Panc1 (cell line): ENCODE measurements around the gene CBLN1. TPM values are rescaled to one million over a fixed set of nuclear protein-coding genes. Genes with fewer than 3 reads are reported as not detected.

ENCODE experiments used
- ATAC-seq: fragments of 200-7000 bp; cut with Tn5 transposase; 2 replicates; pipeline ENCODE4 v1.9.1; 2020; ENCODE audit warnings: mild to moderate bottlenecking, moderate library complexity
- BruUV-seq: library from RNA; stranded (reverse); fragments of 400-500 nt; replicated peaks from 2 replicates; lab custom pipeline; 2021; lab: Mats Ljungman, UMichigan
- CTCF ChIA-PET: fragments of 300-600 bp; sonication (Branson Sonifier 250); formaldehyde crosslinking; loops from one replicate; lab custom pipeline; 2022; ENCODE audit warnings: antibody characterized with exemption; lab: Charles Lee
- POLR2A ChIA-PET: fragments of 300-600 bp; sonication (Branson Sonifier 250); formaldehyde crosslinking; loops from one replicate; lab custom pipeline; 2022; ENCODE audit warnings: antibody characterized with exemption; lab: Charles Lee
- DNase-seq: peaks from one replicate; pipeline ENCODE4 v3.0.0-alpha.2; 2010; ENCODE audit warnings: low read depth, low spot score
- H3K27ac ChIP-seq: 2 replicates; pipeline ENCODE4 v1.5.1; 2011; ENCODE audit warnings: mild to moderate bottlenecking, low read length, inconsistent platforms
- H3K27me3 ChIP-seq: fragments of 200-500 bp; sonication (Bioruptor generic); 2 replicates; pipeline ENCODE4 v1.6.0; 2014; ENCODE audit warnings: low read length, inconsistent platforms; ENCODE audit not compliant: control insufficient read depth, insufficient read depth
- H3K36me3 ChIP-seq: fragments of 200-500 bp; sonication (Bioruptor generic); 2 replicates; pipeline ENCODE4 v1.5.1; 2014; ENCODE audit warnings: inconsistent platforms, mild to moderate bottlenecking, low read length, moderate library complexity; ENCODE audit not compliant: control insufficient read depth, insufficient read depth
- H3K4me1 ChIP-seq: 2 replicates; pipeline ENCODE4 v1.5.1; 2011; ENCODE audit warnings: inconsistent platforms, mild to moderate bottlenecking, low read length, moderate library complexity; ENCODE audit not compliant: control insufficient read depth, insufficient read depth
- H3K4me3 ChIP-seq, 2 experiments: 2 replicates each; pipeline ENCODE4 v1.5.1; 2011 to 2012; ENCODE audit warnings: low read depth in 2 of 2, low read length in 2 of 2, mild to moderate bottlenecking in 2 of 2, inconsistent platforms in 1 of 2, moderate library complexity in 1 of 2
- H3K9me3 ChIP-seq: fragments of 200-500 bp; sonication (Bioruptor generic); 2 replicates; pipeline ENCODE4 v1.5.1; 2014; ENCODE audit warnings: low read depth, mild to moderate bottlenecking, inconsistent platforms, low read length, moderate library complexity; ENCODE audit not compliant: control insufficient read depth, insufficient read depth
- POLR2AphosphoS5 ChIP-seq: IDR thresholded peaks from 2 replicates; pipeline ENCODE4 v1.6.1; 2012; ENCODE audit warnings: mild to moderate bottlenecking, low read depth, low read length, moderate library complexity
- SIN3A ChIP-seq: IDR thresholded peaks from 2 replicates; pipeline ENCODE4 v1.6.1; 2012; ENCODE audit warnings: low read depth, mild to moderate bottlenecking, low read length, moderate library complexity, borderline replicate concordance; ENCODE audit not compliant: insufficient read depth
- TCF7L2 ChIP-seq: IDR thresholded peaks from 2 replicates; pipeline ENCODE4 v1.6.1; 2011; ENCODE audit warnings: mild to moderate bottlenecking, low read depth, low read length, inconsistent platforms
- in situ Hi-C: cut with HindIII; loops from 2 replicates; pipeline ENCODE4 v1.10.0; 2016; ENCODE audit warnings: low sequenced_read_pairs, low pct_unique_long_range_greater_than_20kb
- intact Hi-C: fragments of 100-400 bp; cut with micrococcal nuclease; formaldehyde crosslinking; loops from one replicate; pipeline ENCODE4 v1.10.0; 2022; ENCODE audit not compliant: unreplicated experiment
- total RNA-seq: library from RNA; stranded (reverse); gene quantifications from one replicate; pipeline ENCODE4 v1.2.1, GENCODE V29; 2021; ENCODE audit not compliant: unreplicated experiment
- TF ChIP-seq, protein P1 (sequence below): fragments of 450-650 bp; IDR thresholded peaks from 2 replicates; pipeline ENCODE4 v1.5.1; 2017; ENCODE audit warnings: mild to moderate bottlenecking
- TF ChIP-seq, protein P2 (sequence below), 2 experiments: IDR thresholded peaks; 2 replicates each; pipeline ENCODE4 v1.6.1; 2011 to 2012; ENCODE audit warnings: low read depth in 2 of 2, control low read depth in 1 of 2, low read length in 1 of 2, mild to moderate bottlenecking in 1 of 2, moderate library complexity in 1 of 2; ENCODE audit not compliant: insufficient read depth in 1 of 2

The CBLN1 gene
- total RNA-seq, 1 experiment from 2014 or later, result not detected

DNA sequence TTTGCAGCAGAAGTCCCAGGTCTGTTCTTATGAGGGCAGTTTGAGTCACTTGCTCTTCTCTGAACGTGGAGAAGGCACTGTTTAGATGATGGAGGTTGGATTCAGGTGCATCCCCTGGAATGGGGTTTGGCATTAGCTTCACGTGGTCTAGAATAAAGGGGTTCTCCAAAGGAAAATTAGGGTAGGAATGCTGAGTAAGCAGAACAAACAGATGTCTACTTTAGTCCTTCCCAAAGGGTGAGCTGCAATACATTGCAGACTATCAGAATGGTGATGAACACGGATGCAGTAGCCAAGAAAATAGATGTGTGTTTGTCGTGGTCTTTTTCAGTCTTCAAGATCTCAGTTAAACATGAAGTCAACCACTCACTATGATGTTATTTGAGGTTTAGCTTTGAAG is 3.3 kb upstream of the CBLN1 start:
- in situ Hi-C loops, result no loop called here
- no peaks in the 10 kb centered on the region for H3K36me3 ChIP-seq
- TF ChIP-seq, protein P1, sequence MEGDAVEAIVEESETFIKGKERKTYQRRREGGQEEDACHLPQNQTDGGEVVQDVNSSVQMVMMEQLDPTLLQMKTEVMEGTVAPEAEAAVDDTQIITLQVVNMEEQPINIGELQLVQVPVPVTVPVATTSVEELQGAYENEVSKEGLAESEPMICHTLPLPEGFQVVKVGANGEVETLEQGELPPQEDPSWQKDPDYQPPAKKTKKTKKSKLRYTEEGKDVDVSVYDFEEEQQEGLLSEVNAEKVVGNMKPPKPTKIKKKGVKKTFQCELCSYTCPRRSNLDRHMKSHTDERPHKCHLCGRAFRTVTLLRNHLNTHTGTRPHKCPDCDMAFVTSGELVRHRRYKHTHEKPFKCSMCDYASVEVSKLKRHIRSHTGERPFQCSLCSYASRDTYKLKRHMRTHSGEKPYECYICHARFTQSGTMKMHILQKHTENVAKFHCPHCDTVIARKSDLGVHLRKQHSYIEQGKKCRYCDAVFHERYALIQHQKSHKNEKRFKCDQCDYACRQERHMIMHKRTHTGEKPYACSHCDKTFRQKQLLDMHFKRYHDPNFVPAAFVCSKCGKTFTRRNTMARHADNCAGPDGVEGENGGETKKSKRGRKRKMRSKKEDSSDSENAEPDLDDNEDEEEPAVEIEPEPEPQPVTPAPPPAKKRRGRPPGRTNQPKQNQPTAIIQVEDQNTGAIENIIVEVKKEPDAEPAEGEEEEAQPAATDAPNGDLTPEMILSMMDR, result no peak
- TF ChIP-seq POLR2AphosphoS5 (no peak), SIN3A (no peak), TCF7L2 (no peak)
- TF ChIP-seq, protein P2, sequence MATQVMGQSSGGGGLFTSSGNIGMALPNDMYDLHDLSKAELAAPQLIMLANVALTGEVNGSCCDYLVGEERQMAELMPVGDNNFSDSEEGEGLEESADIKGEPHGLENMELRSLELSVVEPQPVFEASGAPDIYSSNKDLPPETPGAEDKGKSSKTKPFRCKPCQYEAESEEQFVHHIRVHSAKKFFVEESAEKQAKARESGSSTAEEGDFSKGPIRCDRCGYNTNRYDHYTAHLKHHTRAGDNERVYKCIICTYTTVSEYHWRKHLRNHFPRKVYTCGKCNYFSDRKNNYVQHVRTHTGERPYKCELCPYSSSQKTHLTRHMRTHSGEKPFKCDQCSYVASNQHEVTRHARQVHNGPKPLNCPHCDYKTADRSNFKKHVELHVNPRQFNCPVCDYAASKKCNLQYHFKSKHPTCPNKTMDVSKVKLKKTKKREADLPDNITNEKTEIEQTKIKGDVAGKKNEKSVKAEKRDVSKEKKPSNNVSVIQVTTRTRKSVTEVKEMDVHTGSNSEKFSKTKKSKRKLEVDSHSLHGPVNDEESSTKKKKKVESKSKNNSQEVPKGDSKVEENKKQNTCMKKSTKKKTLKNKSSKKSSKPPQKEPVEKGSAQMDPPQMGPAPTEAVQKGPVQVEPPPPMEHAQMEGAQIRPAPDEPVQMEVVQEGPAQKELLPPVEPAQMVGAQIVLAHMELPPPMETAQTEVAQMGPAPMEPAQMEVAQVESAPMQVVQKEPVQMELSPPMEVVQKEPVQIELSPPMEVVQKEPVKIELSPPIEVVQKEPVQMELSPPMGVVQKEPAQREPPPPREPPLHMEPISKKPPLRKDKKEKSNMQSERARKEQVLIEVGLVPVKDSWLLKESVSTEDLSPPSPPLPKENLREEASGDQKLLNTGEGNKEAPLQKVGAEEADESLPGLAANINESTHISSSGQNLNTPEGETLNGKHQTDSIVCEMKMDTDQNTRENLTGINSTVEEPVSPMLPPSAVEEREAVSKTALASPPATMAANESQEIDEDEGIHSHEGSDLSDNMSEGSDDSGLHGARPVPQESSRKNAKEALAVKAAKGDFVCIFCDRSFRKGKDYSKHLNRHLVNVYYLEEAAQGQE (IDR thresholded peaks at IDR 0.05; ENCODE audit: insufficient read depth in 1 of 2, low read depth in 2 of 2, low read length in 1 of 2), result no peak
- H3K4me3 ChIP-seq, result no peak overlapping the region
- no peak for DNase-seq
- intact Hi-C loops, result no loop called here
- H3K27me3 ChIP-seq, result peaks cover 5% of the 10 kb centered on the region
- no peaks in the 10 kb centered on the region for H3K9me3 ChIP-seq
- ChIA-PET POLR2A (no interaction called here), CTCF (no interaction called here)
- no TSS peak for BruUV-seq
- no peaks in the 10 kb centered on the region for H3K4me1 ChIP-seq
- no peak for ATAC-seq
- H3K27ac ChIP-seq, result no peak overlapping the region

DNA sequence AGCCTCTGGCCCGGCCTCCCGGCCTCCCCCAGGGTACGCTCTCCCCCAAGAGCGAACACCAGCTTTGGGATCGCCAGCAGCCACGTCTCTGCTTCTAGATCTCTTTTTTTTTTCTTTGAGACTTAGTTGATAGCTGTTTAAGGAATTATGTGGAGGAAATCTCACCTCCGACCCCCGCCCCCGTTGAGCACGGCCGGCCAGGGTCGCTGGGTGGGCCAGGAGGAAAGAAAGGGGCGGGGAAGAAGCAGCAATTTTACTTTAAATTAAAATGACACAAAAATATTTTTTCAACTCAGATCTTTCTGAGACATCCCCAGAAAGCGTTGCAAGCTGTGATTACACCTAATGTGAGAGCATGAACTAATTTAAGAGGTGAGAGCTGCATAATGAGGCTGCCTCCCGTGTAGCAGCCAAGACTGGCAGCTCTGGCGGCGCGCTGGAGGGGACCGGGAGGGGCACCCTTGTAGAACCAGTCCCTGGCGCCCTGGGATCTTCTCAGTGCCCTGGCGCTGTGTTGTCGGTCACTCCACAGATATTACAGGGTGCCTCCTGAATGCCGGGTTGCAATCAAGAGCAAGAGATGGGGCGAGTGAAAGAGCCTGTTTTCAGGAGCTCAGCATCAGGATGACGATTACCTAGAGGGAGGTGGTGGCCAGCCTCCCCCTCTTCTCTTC is 1.9 kb upstream of the CBLN1 start:
- BruUV-seq, result no TSS peak
- TF ChIP-seq POLR2AphosphoS5 (no peak), TCF7L2 (no peak), SIN3A (no peak)
- TF ChIP-seq, protein P1, result no peak
- TF ChIP-seq, protein P2 (IDR thresholded peaks at IDR 0.05; ENCODE audit: insufficient read depth in 1 of 2, low read depth in 2 of 2, low read length in 1 of 2), result no peak
- Histone ChIP-seq H3K36me3 (no peaks in the 10 kb centered on the region), H3K27me3 (peaks cover 5% of the 10 kb centered on the region), H3K27ac (no peak overlapping the region), H3K4me1 (no peaks in the 10 kb centered on the region), H3K4me3 (no peak overlapping the region; a peak in 1 of 4 replicates), H3K9me3 (no peaks in the 10 kb centered on the region)
- ChIA-PET POLR2A (no interaction called here), CTCF (no interaction called here)
- in situ Hi-C loops (no loop called here), intact Hi-C loops (no loop called here)
- peak; percentile 60 for ATAC-seq
- no peak for DNase-seq
